ENCODE results near the gene DMRTC2. TPM values are rescaled to one million over a fixed set of nuclear protein-coding genes. Genes with fewer than 3 reads are reported as not detected.

Gene DMRTC2
- total and polyA plus RNA-seq, 2 donors from 2014 or later = not detected

GRCh38 chr19:41859213-41859617, 14.4 kb downstream of the DMRTC2 start:
- H3K27ac ChIP-seq (ENCODE audit: low read depth in 2 of 2, low read length in 2 of 2) = peak overlapping the region in 1 of 2 donors; percentile 99
- no peak for DNase-seq
- no peak for FAIRE-seq
- peaks cover 12 to 22% (median 14%) of the 10 kb centered on the region in 3 donors for H3K36me3 ChIP-seq (ENCODE audit: control insufficient read depth in 2 of 3, insufficient read depth in 3 of 3, low read length in 3 of 3)
- no peaks in the 10 kb centered on the region for H3K27me3 ChIP-seq (ENCODE audit: control insufficient read depth, insufficient read depth, low read length)
- H3K9me3 ChIP-seq (ENCODE audit: control insufficient read depth in 2 of 3, insufficient read depth in 1 of 3, low read length in 3 of 3) = no peaks in the 10 kb centered on the region
- no peak for TF ChIP-seq CTCF (IDR thresholded peaks at IDR 0.05; ENCODE audit: borderline replicate concordance, extremely low read depth, insufficient read depth)
- peaks cover 2 to 22% (median 11%) of the 10 kb centered on the region in 3 donors for H3K4me1 ChIP-seq (ENCODE audit: control insufficient read depth in 2 of 3, insufficient read depth in 2 of 3, low read depth in 1 of 3, low read length in 3 of 3)
- intact Hi-C loops (cut with DNase I) = no loop called here
- peak overlapping the region; percentile 40 to 95 (median 94) for H3K4me3 ChIP-seq (ENCODE audit: low read length in 3 of 3)
- peak overlapping the region in 2 of 3 donors; percentile 59 to 89 for H3K9ac ChIP-seq (ENCODE audit: low read length in 3 of 3)

- intact Hi-C loops (cut with DNase I) = no loop called here
- Histone ChIP-seq H3K27ac (ENCODE audit: low read depth in 2 of 2, low read length in 2 of 2) (peak within 1 kb of the TSS; percentile 88 to 99), H3K4me1 (ENCODE audit: control insufficient read depth in 2 of 3, insufficient read depth in 2 of 3, low read depth in 1 of 3, low read length in 3 of 3) (peaks cover 2 to 22% (median 11%) of the 10 kb centered on the region in 3 donors), H3K9ac (ENCODE audit: low read length in 3 of 3) (peak within 1 kb of the TSS; percentile 90 to 98 (median 94)), H3K36me3 (ENCODE audit: control insufficient read depth in 2 of 3, insufficient read depth in 3 of 3, low read length in 3 of 3) (peaks cover 17 to 28% (median 20%) of the 10 kb centered on the region in 3 donors), H3K4me3 (ENCODE audit: low read length in 3 of 3) (peak within 1 kb of the TSS; percentile 87 to 95 (median 94)), H3K27me3 (ENCODE audit: control insufficient read depth, insufficient read depth, low read length) (no peaks in the 10 kb centered on the region), H3K9me3 (ENCODE audit: control insufficient read depth in 2 of 3, insufficient read depth in 1 of 3, low read length in 3 of 3) (no peaks in the 10 kb centered on the region)
- peak; percentile 99 to 100 (median 99) for DNase-seq
- peak; percentile 96 for FAIRE-seq
- peak; percentile 49 for TF ChIP-seq CTCF (IDR thresholded peaks at IDR 0.05; ENCODE audit: borderline replicate concordance, extremely low read depth, insufficient read depth)
Observed at GRCh38 chr19:41859618-41860418, 15.0 kb downstream of the DMRTC2 start, which contains the start of gene RPS19. Gene RPS19, plus strand, starts transcription at chr19:41860255. Its CDS starts 520 bp downstream, at chr19:41860775.

GRCh38 chr19:41860419-41861115, 15.7 kb downstream of the DMRTC2 start:
- peak in 4 of 5 donors; percentile 15 to 88 (median 48) for DNase-seq
- FAIRE-seq = no peak
- intact Hi-C loops (cut with DNase I) = no loop called here
- Histone ChIP-seq H3K4me1 (ENCODE audit: control insufficient read depth in 2 of 3, insufficient read depth in 2 of 3, low read depth in 1 of 3, low read length in 3 of 3) (peaks cover 2 to 22% (median 11%) of the 10 kb centered on the region in 3 donors), H3K4me3 (ENCODE audit: low read length in 3 of 3) (peak overlapping the region; percentile 87 to 95 (median 93)), H3K9ac (ENCODE audit: low read length in 3 of 3) (peak overlapping the region; percentile 90 to 98 (median 94)), H3K27me3 (ENCODE audit: control insufficient read depth, insufficient read depth, low read length) (no peaks in the 10 kb centered on the region), H3K9me3 (ENCODE audit: control insufficient read depth in 2 of 3, insufficient read depth in 1 of 3, low read length in 3 of 3) (no peaks in the 10 kb centered on the region), H3K27ac (ENCODE audit: low read depth in 2 of 2, low read length in 2 of 2) (peak overlapping the region; percentile 88 to 99), H3K36me3 (ENCODE audit: control insufficient read depth in 2 of 3, insufficient read depth in 3 of 3, low read length in 3 of 3) (peaks cover 17 to 34% (median 20%) of the 10 kb centered on the region in 3 donors)
- no peak for TF ChIP-seq CTCF (IDR thresholded peaks at IDR 0.05; ENCODE audit: borderline replicate concordance, extremely low read depth, insufficient read depth)
